NOMO-1 (cell line): Measurements from ENCODE around the gene LAMP1.
"Not testable (repeated sequence)": the region's sequence is repeated elsewhere in the genome, so short reads cannot be mapped to it uniquely, and the experiment has no call there.

Source experiments
- DNase-seq, 2 experiments: peaks; one replicate each; lab custom pipeline; 2025; ENCODE audit not compliant: unreplicated experiment in 2 of 2; lab: John Stamatoyannopoulos, UW

Gene LAMP1

DNA sequence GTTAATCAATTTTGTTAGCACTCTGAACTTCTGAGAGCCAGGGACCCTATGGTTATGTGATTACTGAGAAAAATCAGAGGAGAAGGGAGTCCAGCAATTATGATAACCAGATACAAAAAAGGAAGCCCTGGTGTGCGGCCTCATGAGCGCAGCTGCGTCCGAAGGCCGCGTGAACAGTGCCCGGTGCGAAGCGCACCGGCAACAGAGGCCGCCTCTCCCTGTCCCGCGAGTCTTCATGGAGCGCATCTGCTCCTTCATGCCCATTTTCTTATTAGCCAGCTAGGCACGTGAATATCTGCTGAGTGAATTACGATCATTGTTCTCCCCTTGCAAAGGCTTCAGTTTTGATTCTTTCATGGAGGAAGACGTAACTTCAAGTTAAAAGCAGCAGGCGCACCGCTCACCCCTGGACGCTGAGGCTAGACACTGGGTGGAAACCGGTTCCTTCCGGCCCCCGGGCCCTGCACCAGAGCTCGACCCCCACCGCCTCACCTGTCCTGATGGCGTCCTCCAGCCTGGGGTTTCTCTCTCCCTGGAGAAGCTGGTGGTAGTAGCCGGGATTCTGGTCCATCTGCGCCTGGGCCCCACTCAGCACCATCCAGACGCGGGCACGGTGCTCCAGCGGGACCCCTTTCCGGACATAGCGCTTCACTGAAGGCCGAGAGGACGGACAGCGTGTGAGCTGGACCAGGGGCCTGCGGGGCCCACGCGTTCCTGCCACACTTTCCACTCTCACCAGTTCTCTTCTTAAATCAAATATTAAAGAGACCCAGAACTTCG is 58.0 kb downstream of the LAMP1 start:
- DNase-seq, result no peak

DNA sequence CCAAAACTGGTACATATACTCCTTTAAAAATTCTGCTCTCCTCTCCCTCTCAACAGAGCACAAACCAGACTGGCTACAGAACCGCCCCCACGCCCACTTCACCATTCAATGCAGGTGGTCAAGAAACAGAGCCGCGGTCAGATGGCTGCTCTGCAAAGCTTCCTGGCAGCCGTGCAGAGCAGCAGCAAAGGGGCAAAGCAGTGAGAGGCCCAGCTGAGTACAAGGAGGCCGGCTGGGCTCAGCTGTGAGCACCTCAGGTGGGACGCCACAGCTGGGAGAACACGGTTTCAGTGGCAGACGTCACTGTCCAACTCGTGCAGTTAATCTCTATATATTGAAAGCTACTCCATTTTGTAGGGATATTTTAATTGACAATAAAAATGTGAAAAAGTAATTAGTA is 58.6 kb downstream of the LAMP1 start:
- no peak for DNase-seq

DNA sequence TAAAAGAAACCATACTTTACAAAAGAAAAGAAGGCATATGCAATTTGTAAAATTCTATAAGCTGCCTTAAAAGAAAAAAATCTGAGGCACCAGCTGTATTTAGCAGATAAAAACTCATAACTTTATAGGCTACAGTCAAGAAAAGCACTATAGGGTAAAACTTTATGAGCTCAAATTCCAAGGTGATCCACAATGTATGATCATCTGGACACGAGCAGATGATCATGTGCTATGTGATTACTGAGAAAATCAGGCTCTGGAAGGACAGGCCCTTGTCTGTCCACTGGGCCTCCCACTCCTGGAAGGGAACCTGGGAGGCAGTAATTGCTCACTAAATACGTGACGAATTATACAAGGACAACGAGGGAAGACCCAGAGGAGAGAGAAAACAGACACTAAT is 59.6 kb downstream of the LAMP1 start:
- DNase-seq, result no peak

DNA sequence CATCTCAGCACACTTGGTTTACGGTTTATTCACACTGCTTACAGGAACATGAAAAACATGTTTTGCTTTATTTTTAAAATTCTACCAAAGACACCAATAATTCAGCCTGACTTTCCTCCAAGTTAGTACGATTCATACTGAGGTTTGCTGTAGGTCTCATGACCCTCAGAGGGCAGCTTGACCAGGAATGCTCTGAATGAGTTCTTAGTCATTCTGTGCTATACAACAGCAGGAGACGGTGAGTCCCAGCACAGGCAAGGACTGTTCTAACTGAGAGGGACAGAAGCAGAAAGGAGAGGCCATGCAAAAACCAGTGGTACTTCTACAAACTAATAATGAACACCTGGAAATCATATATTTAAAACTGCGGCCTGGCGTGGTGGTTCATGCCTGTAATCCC is 60.5 kb downstream of the LAMP1 start:
- DNase-seq, result no peak

DNA sequence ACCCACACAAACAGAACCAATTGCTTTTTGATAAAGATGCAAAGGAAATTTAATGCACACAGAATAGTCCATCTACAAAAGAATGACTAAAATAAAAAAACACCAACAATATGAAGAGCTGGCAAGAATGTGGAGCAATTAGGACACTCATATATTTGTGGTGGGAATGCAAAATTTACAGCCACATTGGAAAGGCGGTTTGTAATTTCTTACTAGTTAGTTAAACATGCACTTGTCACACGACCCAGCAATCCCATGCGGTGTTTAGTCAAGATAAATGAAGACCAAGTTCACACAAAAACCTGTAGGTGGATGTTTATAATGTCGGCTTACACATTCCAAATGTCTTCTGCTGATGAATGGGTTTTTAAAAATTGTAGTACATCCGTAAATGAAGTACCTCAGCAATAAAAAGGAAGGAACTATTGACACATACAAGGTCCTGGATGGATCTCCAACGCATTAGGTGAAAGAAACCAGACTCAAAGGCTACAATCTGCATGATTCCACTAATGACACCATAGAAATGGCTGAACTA is 61.7 kb downstream of the LAMP1 start:
- DNase-seq, result no peak

DNA sequence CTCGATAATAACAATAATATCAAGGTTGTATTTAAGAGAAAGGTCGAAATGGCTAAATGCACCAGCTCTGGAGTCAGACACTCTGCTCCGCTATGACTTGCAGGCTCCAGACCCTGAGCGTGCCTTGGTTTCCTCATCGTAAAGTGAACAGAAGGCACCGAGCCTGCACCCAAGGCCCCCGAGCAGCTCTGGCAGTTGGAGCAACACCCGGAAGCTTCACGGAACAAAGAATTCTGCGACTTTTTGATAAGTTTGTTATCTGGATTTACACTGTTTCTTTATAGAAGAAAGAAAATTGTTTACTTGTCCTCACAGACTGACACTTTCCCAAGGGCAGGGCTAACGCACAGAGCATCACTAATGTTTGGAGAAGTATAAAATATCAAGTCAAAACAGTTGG is 62.5 kb downstream of the LAMP1 start:
- no peak for DNase-seq

DNA sequence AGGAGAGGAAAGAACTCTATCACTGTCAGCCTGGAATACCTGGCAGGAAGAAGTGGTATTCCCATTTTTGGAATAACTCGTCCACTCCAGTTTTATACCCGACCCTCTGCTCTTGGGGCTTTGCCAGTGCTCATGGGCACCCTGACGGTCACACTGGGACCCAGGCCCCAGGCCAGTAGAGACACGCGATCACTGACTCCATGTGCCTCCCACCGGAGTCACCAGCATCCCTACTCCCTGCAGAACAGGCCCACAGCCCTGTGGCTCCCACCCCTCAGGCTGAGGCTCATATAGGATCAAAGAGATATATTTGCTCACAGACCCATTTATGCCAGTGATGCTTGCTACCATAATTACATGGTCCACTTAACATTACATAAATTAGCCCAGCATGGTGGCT is 63.4 kb downstream of the LAMP1 start:
- no peak for DNase-seq

DNA sequence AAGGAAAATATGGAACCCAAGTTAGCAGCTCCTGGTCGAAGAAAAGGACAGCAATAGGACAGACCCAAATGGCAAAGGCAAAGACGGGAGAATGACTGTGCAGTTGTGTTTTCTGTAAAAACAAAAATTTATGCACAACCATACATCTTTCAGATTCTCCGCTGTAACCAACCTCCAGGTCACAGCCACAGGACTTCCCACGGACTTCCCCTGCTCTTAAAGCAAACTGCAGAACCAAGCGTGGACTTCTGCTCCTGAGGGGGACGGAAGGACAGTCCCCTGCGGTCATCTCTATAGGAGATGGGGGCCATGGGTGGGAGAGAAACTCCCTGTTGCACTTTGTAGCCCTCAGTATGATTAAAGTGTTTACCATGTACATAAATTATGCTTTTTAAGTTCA is 64.4 kb downstream of the LAMP1 start:
- DNase-seq, result no peak

DNA sequence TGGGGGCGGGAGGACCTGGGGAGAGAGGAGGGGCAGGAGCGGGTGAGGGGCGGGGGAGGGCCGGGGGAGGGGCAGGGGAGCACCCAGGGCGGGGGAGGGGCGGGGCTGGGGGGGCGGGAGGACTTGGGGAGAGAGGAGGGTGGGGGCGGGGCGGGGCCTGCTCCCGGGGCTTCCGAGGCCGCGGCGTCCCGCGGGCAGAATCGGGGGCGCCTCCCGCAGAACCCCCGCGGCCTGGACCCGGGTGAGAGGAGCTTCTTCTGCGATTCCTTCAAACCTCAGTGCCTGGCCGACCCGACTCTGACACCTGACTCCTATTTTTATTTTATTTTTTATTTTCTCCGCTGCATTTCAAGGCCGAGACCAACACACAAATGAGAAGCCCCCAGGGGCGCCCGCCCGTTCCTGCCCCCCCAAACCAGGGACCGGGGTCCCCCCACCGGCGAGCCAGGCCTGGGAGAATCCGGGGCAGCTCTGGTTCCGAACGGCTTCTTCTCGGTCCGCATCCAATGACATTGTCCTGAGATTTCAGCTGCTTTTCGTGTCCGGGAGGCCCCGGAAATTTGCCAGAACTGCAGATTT is 67.4 kb downstream of the LAMP1 start:
- DNase-seq, result no peak

DNA sequence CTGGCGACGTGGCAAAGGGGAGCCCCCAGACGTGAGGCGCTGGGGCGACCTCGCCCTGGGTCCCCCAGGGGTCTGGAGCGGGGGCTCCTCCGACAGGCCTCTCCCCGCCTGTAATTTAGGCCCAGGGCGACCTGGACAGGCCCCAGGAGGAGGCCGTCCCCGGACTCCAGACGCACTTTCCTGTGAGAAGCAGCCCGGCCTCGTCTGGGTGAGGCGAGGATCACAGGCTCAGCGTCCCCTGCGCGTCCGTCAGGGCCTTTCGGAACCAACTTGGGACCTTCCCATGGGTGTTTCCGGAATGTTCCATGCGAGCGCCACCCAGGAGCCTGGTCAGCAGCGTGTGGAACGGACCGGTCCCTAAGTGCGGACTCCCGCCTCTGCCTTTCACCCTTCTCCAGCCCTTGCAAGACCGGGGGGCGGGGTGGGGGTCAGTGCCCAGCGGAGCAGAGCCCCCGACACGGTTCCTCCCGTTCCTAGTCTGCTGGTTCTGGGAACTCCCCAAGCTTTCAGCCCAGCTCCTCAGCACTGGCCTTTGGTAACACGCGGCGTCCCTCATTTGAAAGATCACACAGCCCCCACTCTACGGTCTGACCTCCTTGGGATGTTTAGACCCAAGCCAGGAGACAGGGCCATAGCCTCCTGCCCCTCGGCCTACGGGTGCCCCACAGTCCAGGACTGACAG is 68.0 kb downstream of the LAMP1 start:
- no peak for DNase-seq

DNA sequence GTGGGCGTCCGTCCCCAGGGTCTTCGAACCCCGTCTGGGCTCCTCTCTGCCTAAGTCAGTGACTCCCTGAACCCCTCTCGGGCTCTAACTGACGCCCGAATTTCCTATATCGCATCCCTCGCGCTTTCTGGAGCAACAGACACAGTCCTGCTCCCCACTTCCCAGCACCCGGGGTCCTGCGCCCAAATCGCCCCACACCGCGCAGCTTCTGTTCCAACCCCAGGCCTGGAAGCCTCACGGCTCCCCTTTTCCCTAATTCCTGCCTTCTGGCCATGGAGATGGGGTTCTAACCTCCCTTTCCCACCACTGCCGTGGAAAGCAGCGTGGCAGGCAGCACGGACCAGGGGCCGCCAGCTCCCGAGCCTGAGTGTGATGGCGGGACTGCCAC is 68.5 kb downstream of the LAMP1 start:
- no peak for DNase-seq

DNA sequence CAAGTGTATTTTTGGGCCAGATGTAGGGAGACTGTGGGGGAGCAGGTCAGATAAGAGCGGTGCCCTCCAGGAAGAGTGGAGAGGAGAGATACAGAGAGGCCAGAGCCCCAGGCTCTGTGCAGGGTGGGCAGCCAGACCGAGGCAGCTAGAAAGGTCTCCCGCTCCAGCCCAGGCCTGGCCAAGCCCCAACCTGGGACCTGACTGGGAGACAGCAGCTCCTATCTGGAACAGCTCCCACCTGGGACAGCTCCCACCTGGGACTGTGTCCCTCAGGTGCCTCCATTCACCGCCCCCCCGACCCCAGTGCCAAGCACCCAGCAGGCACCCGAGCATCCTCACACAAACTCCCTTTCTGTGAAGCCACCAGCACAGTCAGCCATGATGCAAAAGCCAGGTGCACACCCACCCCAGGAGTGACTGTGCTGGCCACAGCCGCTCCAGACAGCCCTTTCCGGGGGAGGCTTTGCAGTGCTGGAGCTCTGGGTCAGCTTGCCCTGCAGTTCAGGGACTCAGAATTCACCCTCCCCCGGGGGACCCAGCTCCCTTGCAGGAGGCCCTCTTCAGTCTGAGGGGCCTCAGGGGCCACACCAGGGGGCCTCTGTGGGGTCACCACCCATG is 69.0 kb downstream of the LAMP1 start:
- no peak for DNase-seq

DNA sequence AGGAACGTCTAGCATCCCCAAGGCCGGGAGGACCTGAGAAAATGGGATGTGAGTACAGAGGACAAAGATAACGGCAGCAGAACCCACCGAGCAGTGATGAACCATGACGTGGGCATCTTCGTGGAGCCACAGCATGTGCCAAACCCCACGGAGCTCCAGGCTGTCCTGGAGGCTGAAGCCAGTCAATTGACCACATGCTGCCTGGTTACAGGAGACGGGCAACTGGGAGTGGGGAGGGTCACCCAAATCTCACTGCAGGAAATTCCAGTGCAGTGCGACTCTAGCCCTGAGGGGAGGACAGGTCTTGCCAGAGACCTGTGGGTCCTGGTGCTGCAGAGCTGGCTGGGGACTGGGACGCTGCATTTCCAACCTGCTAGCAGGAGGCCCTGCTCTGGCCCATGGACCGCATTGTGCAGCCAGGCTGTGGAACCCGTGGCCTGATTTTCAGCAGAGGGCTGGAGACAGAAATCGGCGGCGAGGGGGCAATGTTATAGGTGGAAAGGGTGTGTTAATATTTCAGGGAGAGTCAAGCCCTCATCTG is 70.1 kb downstream of the LAMP1 start:
- no peak for DNase-seq

DNA sequence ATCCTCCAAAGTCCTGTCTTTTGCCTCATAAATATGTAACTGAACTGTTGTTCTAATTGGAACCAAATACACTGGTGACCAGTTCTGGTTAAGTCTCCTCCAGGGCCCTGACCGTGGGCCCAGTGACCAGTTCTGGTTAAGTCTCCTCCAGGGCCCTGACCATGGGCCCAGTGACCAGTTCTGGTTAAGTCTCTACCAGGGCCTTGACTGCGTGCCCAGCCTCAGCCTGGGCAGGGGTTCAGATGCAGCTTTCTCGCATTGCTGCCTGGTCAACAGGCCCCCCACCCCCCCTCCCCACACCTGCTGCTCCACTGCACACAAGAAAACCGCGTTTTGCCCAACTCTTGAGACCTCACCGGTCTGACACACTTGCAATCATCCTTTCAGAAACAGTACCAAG is 70.7 kb downstream of the LAMP1 start:
- no peak for DNase-seq

DNA sequence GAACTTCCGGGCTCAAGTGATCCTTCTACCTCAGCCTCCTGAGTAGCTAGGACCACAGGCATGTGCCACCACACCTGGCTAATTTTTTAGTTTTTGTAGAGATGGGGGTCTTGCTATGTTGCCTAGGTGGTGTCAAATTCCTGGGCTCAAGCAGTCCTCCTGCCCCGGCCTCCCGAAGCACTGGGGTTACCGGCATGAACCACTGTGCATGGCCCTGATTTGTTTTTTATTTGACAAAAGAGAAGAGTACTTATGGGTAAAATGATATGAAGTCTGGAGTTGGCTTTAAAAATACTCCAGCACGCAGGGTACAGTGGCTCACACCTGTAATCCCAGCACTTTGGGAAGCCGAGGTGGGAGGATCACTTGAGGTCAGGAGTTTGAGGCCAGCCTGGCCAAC is 71.3 kb downstream of the LAMP1 start:
- DNase-seq, result not testable (repeated sequence)

DNA sequence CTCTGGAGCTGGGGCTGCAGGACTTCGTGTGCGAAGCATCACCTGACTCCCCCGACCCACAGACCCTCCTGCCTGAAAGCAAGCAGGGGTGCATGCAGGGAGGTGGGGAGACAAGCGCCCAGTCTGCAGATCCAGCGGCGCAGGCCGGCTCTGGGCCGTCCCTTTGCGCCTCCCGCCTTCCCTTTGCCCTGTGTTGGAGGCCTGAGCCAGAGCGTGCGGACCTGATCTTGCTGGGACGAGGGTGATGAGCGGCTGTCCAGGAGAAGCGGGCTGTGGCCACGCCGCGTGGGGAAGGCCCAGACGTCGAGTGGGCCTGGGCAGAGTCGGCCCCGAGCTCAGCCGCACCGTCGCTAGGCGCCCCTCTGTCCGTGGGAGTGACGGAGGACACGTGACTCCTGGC is 72.2 kb downstream of the LAMP1 start:
- no peak for DNase-seq

DNA sequence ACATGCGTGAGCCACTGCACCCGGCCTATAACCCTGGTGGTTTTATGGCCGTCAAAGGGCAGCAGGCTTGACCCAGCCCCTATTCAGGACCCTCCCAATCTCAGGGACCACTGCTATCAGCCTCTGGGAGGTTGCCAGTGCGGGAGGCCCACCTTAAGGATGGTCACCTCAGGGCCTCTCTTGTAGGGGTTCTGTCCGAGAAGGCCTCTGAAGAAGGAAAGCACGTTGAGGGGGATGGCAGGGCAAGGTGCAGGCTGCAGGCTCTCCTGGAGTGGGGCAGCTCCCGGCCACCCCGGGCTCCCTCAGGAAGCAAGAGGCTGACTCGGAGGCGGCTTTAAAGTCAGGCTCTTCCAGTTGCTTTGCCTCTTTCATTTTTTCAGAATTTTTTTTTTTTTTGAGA is 72.8 kb downstream of the LAMP1 start:
- DNase-seq, result no peak

DNA sequence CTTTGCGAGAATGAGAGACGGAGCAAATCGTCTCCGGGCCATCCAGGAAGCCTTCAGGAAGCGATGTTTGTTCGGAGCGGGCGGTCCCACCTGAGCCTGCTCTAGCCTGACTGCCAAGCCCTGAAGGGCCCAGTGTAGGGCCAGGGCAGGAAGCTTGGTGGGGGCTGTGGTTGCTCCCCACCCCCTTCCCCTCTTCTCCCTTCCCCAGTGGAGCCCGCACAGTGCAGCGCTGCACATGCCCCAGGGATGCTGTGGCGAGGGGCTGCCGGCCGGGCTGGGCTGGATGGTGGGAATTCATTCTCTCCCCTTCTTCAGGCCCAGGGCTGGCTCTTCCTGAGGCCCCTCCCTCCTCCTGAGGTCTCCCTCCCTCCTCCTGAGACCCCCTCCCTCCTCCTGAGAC is 74.0 kb downstream of the LAMP1 start:
- DNase-seq, result no peak

DNA sequence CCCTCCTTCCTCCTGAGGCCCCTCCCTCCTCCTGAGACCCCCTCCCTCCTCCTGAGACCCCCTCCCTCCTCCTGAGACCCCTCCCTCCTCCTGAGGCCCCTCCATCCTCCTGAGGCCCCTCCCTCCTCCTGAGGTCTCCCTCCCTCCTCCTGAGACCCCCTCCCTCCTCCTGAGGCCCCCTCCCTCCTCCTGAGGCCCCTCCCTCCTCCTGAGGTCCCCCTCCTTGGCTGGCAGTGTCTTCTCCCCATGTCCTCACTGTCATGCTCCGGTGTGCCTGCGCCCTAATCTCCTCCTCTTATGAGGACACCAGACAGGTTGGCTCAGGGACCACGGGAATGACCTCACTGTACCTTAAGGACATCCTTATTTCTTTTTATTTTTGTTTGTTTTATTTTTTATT is 74.7 kb downstream of the LAMP1 start:
- not testable (repeated sequence) for DNase-seq
